Hippocampal formation (tissue), 2 donors: ENCODE results near the gene PTPRE.
A peak's percentile ranks its signal among the peaks of the same experiment; 100 is the strongest.

Experiments
- DNase-seq, 2 donors: peaks; one replicate each; lab custom pipeline; 2025; lab: John Stamatoyannopoulos, UW

PTPRE gene

DNA sequence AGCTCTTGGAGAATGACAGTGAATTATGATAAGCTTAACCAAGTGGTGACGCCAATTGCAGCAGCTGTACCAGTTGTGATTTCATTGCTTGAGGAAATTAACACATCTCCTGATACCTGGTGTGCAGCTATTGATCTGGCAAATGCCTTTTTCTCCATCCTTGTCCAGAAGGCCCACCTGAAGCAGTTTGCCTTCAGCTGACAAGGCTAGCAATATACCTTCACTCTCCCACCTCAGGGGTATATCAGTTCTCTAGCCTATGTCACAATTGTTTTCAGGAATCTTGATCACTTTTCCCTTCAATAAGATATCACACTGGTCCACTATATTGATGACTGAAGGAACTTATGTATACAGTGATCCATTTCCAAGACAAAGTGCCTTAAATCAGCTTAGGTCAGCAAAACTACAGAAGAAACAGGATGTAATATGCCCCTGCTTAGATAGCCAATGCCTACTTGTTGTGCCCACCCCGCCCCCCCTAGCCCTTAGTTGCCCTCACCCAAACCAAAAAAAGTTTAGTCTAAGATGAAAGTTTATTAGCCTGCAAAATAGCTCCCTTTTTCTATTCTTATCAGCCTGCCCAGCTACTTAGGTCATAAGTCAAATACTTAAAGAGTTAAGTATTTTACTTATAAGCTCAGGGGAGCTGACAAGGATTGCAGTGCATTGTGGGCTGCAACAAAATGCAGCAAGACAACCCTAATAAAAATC is 45.1 kb downstream of the PTPRE start:
- DNase-seq, result no peak

DNA sequence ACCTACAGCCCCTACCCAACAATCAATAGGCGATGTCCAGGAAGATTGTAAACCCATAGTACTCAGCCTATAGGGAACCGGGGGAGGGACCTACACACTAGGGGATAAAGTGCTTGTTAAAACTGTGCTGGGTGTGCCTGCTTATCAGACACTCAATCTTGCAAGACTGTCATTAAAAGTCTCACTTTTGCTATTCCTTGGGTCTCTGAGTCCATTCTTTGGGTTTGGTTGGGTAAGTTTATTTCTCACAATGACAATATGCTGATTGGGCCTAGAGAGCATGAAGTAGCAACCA is 45.6 kb downstream of the PTPRE start:
- no peak for DNase-seq

DNA sequence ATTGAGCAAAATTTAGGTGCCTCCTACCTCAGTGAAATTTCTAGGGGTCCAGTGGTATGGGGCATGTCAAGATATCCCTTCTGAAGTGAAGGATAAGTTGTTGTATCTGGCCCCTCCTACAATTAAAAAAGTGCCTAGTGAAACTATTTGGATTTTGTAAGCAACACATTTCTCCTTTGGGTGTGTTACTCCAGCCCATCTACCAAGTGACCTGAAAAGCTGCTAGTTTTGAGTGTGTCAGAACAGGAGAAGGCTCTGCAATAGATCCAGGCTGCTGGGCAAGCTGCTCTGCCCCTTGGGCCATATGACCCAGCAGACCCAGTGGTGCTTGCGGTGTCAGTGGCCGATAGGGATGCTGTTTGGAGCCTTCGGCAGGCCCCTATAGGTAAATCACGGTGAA is 46.0 kb downstream of the PTPRE start:
- DNase-seq, result no peak

DNA sequence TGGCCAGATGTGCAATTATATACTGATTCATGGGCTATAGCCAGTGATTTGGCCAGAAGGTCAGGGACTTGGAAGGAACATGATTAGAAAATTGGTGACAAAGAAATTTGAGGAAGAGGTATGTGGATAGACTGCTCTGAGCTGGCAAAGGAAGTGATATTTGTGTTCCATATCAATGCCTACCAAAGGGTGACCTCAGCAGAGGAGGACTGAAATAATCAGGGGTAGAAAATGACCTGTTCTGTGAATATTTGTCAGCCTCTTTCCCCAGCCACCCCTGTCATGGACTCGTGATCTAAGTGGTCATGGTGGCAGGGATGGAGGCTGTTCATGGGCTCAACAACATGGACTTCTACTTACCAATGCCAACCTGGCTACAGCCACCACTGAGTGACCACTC is 47.0 kb downstream of the PTPRE start:
- DNase-seq, result no peak

DNA sequence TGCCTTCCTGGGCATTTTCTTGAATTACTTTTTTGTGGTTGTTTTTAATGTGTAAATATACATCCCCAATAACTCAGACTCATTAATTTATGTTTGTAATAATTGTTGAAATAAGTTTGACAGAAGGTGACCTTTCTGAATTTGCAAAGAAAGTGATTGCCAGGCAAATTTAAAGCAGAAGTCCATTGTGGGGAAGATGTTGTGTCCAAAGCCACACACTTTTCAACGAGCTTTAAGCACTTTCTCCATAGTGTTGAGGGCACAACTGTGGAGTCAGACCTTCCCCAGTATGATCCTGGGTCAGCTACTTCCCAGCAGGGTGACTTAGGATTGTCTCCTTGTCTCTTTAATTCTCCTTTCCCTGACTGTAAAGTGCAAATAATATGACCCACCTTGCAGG is 52.5 kb downstream of the PTPRE start:
- DNase-seq, result no peak

DNA sequence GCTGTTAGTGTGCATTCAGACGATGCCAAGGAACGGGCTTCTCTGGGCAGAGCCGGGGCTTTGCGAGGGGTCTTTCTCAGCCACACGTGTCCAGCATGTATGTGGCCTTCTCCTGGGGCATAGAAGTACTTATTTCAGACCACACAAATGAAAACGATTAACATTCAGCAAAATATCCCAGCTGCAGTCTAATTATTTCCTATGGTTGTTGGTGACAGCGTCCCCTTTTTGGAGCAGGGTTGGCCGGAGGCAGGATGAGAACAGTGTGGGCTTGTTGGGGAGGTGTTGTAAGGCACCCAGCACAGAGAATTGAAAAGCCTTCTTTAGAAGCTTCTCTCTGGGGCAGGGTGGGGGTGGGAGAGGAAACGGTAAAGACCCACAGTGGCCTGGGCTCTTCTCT is 54.2 kb downstream of the PTPRE start:
- peak in 1 of 2 donors; percentile 5 for DNase-seq

DNA sequence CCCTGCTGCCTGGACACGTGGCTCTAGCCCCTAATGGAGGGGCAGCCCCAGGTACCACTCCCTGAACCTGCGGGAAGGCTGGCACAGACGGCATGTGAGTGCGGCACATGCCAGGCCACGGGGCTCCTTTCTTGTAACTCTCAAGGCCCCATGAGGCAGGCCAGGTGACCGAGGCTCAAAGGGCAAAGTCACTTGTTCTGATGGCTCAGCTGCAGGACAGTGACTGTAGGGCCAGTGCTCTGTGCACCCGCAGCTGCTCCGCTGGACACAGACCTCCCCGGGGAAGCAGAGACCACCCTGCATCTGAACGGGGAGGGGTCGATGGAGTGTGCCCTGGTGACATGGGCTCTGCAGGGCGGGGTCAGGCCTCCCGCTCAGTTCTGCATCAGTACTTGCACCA is 55.3 kb downstream of the PTPRE start:
- DNase-seq, result no peak

DNA sequence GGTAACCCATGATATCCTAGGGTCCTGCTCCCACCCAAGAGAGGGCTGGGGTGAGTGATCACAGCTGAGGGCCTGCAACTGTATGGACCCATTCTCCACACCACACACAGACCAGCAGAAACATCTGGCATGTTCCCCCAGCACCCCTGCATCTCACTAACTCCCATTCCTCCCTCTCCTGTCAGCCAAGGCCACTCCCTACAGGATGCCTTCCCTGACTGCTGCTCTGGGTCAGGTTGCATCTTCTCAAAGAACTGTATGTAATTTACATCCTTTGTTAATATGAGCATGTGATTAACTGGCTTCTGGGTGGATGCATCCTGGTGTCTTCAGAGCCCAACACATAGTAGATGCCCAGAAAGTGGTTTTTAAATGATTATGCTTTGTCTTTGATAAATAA is 56.2 kb downstream of the PTPRE start:
- DNase-seq, result no peak

DNA sequence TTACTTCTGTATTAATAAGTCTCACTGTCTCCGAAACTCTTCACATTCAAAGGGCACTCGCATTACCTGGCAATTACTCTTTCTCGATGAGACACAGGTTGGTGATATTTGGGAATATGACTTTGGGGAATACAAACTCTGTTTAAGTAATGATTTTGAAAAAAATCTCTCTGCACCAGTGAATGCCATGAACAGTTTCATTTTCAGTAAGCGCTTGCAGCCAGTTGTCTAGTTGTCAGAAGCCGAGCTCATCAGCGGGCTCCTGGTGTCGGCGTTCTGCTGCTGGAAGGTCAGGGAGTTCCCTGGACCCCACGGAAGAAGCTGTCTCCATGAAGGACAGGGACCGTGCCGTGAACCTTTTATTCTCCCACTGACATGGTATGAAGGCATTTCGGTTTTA is 57.7 kb downstream of the PTPRE start:
- peak in 1 of 2 donors; percentile 9 for DNase-seq

DNA sequence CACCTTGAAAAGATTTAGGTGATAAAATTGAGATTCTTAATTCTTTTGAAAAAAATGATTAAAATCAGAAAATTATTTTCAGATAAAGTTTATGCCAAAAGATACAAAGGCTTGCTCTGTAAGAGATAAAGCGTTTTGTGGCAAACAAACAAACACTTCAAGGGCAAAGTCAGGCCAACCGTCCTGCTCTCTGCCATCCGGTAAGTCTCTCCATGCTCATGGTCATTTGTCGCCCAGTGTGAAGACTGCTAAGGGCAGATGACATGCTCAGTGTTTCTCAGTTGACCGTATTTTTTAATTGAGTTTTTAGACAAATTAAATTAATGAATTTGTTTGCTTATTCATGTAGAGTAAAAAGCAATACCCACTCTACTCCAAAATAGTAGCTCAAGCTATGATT is 60.0 kb downstream of the PTPRE start:
- DNase-seq, result no peak

DNA sequence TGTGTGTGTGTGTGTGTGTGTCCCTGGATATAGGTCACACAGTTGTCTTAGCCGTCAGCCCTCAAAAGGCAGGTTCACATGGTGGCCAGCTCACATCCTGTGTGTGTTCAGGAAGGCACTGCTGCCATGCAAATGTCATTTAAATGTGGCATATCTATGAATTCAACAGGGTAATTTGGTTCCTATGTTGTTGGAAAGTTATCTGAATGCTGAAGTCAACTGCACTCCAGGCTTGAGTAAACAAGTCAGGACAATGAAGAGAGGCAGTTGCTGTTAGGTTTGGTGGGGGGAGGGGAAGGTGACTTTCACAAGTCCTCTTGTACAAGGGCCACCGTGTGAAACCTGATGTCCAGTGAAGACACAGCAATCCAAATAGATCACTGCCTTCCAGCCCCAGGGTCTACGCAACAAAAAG is 61.1 kb downstream of the PTPRE start:
- no peak for DNase-seq

DNA sequence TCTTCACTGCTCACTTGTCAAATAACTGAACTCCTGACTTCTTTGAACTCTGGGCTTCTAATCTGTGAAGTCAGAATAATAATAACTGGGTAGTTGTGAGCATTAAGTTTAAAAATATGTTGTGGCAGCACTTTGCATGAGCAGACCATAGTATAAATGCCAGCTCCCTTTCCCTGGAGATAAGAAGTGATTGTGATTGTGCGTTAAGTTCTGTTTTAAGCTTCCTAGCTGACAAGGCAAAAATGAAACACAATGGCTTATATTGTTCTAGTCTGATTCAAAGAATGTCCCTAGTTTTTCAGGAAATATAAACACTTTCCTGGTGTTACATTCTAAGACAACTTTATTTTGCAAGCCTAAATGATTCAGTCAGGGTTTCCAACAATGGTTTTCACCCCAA is 61.8 kb downstream of the PTPRE start:
- no peak for DNase-seq

DNA sequence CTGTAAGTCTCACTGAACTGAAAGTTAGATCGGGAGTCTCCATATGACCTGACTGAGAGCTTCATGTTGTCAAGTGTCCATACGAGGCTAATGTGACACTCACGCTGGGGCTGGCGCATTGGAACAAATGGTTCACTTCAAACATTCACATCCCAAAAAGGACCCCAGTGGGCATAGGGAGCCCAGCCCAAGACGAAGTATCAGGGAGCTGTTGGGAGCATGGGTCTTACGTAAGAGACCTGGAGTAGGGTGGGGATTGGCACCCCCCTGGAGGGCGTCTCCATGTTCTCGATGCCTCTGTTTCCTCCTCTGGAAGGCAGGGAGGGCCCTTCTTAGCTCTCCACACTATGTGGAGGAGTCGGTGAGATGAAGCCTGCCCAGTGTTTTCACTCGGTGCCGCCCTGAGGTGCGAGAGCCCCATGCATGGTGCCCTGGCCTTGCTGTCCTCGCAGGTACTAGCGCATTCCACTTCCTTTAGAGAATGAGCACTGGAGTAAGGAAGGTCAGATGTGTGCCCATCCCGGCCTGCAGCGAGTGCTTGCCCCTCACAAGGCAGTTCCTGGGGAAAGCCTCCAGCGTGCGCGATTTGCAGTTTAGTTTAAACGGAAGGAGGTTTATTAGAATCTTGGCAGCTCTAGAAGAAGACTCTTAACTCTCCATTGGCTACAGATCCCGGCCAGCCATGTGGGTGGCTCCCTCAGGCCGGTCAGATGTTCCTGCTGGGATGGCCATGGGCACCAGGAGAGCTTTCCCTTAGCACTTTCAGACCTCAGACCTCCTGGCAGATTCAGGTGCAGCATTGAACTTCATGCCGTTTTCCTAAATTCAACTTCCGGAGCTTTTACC is 64.4 kb downstream of the PTPRE start:
- no peak for DNase-seq

DNA sequence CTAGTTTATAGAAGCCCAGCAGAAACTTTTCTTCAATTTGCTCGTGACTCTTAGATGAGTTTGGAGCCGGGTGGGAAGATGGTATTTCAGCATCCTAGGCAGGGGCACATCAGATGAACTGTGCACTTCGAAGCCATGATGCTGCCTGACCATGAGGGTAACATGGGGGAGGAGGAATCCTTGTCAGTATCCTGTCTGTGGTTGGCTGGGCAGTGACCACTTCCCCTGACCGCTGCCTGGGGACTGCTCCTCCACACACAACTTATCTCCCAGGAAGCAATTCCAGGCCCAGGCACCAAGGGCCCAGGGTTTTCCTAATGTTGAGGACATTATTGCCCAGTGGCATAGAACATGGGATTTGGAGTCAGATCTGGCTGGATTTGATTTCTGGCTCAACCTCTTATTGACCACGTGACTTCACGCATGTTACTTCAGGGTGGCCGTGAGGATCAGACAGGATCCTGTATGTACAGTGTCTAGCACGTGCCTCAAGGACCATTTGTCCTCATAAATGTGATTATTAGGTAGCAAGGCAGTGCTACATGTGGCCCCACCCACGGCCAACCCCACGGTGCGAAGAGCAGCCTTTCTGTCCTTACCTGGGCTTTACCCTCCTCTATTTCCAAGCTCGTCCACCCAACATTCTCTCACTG is 65.2 kb downstream of the PTPRE start:
- no peak for DNase-seq

DNA sequence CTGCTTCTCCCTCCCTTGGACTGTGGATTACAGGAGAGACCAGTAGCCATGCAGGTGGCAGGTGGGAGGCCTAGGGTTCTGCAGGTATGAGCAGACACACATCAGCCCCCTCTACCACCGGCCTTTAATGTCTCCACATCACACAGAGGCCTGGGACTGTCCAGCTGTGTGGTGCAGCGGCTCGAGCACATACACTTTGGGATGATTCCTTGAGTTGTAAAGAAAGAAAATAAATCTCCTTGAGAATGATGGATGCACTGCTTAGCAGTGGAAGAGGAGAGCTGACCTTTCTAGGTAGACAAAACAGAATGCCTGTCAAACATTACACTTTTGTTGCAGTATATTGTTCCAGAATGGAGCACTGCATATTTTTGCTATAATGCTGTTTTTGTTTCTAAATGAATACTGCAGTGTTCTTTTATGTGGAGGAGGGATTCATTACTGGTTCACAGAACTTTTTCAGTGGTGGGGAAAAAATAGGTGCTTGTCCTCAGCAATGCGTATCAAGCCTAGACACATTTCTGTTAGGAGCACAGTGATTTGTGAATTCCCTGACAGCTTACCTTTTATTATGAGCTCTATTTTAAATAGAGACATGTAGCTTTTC is 66.0 kb downstream of the PTPRE start:
- peak in 1 of 2 donors; percentile 42 for DNase-seq

DNA sequence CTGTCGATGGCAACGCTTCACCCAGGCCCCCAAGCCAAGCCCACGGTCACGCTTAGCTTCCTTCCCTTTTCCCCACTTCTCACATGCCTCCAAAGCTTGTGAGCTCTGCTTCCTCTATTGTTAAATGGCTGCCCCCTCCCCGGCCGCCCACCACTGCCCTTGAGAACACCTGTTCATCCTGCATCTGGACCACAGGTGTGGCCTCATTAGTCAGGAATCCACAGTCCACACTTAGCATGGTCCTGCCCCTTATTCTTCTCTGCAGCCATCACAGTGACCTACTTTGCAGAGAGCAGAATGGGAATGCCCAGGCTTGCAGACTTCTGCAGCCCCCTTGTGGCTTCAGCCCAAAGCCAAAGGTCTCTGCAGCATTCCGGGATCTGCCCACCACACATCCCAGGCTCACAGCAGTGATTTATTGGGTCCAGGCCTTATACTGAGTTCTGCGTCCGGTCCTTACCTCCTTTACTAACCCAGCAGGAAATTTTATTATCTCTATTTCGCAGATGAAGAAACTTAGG is 66.9 kb downstream of the PTPRE start:
- peak in 1 of 2 donors; percentile 30 for DNase-seq

DNA sequence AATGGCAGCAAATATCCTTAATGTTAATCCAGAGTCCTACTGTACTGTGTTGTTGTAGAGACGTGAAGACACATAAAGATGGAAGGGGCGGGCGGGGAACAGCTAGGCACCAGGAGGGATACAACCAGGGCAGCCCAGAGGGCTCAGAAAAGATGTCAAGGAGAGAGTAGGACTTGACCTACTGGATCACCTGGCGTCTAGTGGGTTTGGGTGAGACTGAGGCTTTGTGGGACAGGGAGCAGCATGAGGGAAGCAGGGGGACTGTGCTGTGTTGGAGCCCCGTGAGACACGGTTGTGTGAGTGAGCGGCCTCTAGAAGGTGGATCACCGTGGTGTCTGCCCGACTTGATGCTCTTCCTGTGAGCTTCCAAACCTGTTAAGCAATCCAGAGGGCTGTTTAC is 68.0 kb downstream of the PTPRE start:
- no peak for DNase-seq

DNA sequence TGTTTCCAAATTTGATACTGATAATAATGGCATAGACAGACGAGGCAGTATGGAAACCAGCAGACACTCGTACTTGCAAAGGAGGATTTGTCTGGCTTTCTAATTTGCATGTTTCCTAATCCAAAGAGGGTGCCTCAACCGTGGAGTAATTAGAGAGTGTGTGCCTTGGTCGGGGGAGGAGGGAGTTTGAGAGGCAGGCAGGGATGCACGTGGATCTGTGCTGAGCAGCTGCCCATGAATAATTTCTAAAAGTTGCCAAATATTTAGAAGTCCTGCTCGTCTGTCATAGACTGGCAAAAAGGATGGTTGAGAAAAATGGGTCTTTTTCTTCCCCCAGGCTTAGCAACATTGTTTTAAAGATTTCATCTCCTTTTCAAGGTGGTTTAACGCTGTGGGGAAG is 69.4 kb downstream of the PTPRE start:
- peak in 1 of 2 donors; percentile 35 for DNase-seq

DNA sequence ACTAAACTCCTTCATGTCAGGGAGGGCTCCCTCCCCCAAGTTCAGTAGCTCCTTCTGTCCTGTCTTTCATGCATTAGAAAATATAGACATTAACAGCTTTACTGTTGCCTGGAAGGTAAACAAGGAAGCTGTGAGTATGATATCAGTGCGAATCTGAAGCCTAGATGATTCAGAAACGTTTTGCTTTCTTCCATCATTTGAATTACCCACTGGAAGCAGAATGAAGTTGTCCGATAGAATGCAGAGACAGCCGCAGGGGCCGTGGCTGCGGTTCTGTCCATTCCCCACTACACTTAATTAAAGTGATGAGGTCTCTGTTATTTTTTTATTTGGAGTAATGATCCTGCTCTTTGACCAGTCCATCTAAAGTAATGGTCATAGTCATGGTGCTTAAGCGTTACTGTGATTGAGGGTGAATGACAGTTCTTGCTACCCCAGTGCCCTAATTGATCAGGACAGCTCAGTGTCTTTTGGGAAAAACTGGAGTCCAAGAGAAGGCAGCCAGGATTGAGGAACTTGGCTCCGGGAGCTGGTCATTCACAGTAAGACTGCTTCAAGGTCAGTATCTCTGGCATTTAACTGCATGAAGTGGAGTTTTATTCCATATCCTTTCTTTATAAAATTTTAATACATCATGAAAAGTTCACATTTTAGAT is 69.9 kb downstream of the PTPRE start:
- no peak for DNase-seq

DNA sequence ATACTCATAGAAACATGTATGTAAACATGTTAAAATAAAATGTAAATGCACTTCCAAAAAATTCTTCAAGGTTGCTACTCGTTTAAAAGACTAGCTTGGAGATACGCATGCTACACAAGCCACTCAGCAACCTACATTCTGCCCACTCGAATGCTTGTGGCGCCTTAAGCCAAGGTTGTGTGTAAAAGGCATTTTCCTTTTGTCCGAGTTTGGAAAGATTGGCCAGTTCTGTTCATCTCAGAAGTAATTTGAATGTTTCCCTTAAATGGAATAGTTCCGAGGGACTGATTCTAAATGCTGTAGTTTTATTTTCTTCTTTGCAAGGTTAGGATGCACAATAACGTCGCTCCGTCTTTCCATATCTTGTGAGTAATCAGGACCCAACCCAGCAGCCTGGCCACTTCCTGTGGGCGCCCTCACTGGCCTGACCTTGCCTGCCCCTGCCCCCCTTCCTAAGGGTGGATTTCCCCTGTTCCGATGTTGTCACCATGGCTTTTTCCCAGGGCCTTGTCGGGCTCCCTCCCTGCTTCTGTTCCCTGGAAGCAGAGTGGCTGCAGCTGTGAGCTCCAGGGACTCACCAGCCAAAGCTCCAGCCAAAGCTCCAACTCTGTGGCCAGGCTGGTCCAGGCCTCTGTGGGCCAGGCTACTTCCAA is 70.6 kb downstream of the PTPRE start:
- DNase-seq, result peak; percentile 63 to 77

DNA sequence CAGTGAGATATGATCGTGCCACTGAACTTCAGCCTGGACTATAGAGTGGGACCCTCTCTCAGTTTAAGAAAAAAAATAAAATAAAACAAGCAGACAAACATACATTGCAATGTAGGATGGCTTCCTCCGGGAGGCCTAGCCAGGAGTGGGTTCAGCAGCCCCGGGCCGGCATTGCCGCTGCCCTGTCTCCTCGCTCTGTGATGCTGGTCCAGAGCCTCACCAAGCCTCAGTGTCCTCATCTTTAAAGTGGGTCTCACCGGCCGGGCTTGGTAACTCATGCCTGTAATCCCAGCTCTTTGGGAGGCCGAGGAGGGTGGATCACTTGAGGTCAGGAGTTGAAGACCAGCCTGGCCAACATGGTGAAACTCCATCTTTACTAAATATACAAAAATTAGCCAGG is 71.6 kb downstream of the PTPRE start:
- DNase-seq, result no peak
